Vagina (tissue), 2 donors: Measurements from ENCODE around the gene SIVA1.

Source experiments
- CTCF ChIP-seq, 3 experiments: fragments of 450-650 bp in 2 of 3; fragments of 200-600 bp in 1 of 3; sonication (generic) in 1 of 3; IDR thresholded peaks; one replicate each; pipeline ENCODE4 v1.5.1; 2017 to 2019; ENCODE audit warnings: antibody characterized with exemption in 3 of 3, mild to moderate bottlenecking in 2 of 3, moderate library complexity in 2 of 3
- POLR2A ChIP-seq, 2 donors: fragments of 450-650 bp; IDR thresholded peaks; one replicate each; pipeline ENCODE4 v1.6.1; 2017; ENCODE audit warnings: antibody characterized with exemption in 2 of 2, mild to moderate bottlenecking in 2 of 2, moderate library complexity in 2 of 2

- no peak for TF ChIP-seq POLR2A (IDR thresholded peaks at IDR 0.05)
- TF ChIP-seq CTCF (IDR thresholded peaks at IDR 0.05): no peak
Observed at GRCh38 chr14:104803912-104804410, 51.0 kb downstream of the SIVA1 start.
